ENCODE measurements around the gene COL4A3.

Gene COL4A3

DNA sequence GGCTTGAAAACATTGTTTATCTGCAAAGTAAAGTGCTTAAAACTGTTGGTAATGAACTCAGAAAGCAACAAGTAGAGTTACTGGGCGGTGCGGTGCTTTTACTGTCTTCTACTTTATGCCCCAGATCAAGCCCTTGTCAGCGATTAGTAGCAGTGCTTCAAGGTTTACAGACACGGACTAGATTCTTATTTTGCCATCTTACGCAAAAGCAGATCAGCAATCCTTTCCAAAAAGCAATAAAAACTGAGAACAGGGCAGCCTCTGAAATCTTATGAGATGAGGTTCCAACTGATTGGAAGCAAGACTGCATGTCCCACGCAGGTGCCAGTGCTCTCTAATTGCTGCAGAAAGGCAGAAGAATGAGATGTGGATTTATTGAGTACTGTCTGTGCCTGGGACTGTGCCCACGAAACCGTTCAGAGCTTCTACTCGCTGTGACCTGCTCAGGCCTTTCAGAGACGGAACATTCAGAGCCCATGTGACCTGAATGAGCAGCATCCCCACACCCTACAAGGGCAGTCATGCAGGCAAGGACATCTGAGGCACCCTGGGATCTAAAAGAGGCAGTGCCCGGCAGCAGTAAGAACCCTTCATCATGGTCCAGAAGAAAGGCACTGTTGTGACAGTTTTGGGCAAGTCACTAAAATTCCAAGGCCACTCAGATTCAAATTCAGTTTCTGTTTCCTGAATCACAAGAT, 15.7 kb downstream of the COL4A3 start:
- no peak for TF ChIP-seq MYC (IDR thresholded peaks at IDR 0.05; ENCODE audit: low read depth, low read length)
- no peak for TF ChIP-seq POLR2A (IDR thresholded peaks at IDR 0.05; ENCODE audit: extremely low read depth, insufficient read length)
- TF ChIP-seq, protein P1, sequence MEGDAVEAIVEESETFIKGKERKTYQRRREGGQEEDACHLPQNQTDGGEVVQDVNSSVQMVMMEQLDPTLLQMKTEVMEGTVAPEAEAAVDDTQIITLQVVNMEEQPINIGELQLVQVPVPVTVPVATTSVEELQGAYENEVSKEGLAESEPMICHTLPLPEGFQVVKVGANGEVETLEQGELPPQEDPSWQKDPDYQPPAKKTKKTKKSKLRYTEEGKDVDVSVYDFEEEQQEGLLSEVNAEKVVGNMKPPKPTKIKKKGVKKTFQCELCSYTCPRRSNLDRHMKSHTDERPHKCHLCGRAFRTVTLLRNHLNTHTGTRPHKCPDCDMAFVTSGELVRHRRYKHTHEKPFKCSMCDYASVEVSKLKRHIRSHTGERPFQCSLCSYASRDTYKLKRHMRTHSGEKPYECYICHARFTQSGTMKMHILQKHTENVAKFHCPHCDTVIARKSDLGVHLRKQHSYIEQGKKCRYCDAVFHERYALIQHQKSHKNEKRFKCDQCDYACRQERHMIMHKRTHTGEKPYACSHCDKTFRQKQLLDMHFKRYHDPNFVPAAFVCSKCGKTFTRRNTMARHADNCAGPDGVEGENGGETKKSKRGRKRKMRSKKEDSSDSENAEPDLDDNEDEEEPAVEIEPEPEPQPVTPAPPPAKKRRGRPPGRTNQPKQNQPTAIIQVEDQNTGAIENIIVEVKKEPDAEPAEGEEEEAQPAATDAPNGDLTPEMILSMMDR (IDR thresholded peaks at IDR 0.05; ENCODE audit: low read depth, low read length) = no peak
- TF ChIP-seq, protein P2, sequence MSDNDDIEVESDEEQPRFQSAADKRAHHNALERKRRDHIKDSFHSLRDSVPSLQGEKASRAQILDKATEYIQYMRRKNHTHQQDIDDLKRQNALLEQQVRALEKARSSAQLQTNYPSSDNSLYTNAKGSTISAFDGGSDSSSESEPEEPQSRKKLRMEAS (IDR thresholded peaks at IDR 0.05; ENCODE audit: low read depth, low read length) = no peak
- H3K4me3 ChIP-seq (ENCODE audit: low read depth, low read length) = no peak overlapping the region
- no peak for DNase-seq (ENCODE audit: low read depth)

DNA sequence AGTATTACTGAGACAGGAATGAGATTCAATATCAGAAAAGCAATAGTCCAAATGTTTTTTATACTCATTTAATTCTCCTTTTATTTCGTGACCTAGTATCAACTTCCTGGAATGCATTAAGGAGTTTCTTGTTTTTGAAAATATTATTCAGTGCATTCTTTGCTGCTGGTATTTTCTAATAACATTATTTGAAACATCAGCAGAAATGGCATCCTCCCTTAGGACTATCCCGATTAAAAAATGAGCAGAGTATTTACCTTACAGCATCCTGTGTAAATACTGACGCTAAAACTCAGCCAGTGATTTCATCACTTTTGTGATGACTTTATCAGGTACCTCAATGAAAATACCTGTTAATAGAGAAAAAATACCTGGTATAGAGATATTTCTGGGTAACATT, 16.3 kb downstream of the COL4A3 start:
- TF ChIP-seq, protein P2 (IDR thresholded peaks at IDR 0.05; ENCODE audit: low read depth, low read length) = no peak
- TF ChIP-seq POLR2A (IDR thresholded peaks at IDR 0.05; ENCODE audit: extremely low read depth, insufficient read length) (no peak), MYC (IDR thresholded peaks at IDR 0.05; ENCODE audit: low read depth, low read length) (no peak)
- TF ChIP-seq, protein P1 (IDR thresholded peaks at IDR 0.05; ENCODE audit: low read depth, low read length) = no peak
- DNase-seq (ENCODE audit: low read depth) = no peak
- no peak overlapping the region for H3K4me3 ChIP-seq (ENCODE audit: low read depth, low read length)

DNA sequence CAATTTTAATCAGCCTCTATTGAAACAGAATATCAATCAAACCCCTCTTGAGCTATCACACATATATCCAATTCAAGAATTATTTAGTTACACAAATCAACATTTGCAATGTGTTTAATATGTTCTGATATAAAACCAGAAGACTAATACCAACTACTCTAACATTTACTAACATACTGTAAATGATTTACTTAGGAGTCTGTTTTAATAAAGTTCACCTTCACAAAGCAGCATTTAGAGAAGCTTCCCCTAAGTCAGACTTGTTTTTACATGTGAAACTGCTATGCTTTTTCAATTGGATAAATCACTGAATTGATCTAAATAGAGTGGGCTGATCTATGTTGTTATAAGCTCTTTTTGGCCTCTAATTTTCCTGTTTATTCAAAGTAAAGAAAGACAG, 18.3 kb downstream of the COL4A3 start:
- no peak overlapping the region for H3K4me3 ChIP-seq (ENCODE audit: low read depth, low read length)
- TF ChIP-seq POLR2A (IDR thresholded peaks at IDR 0.05; ENCODE audit: extremely low read depth, insufficient read length) (no peak), MYC (IDR thresholded peaks at IDR 0.05; ENCODE audit: low read depth, low read length) (no peak)
- TF ChIP-seq, protein P1 (IDR thresholded peaks at IDR 0.05; ENCODE audit: low read depth, low read length) = no peak
- TF ChIP-seq, protein P2 (IDR thresholded peaks at IDR 0.05; ENCODE audit: low read depth, low read length) = no peak
- DNase-seq (ENCODE audit: low read depth) = no peak

DNA sequence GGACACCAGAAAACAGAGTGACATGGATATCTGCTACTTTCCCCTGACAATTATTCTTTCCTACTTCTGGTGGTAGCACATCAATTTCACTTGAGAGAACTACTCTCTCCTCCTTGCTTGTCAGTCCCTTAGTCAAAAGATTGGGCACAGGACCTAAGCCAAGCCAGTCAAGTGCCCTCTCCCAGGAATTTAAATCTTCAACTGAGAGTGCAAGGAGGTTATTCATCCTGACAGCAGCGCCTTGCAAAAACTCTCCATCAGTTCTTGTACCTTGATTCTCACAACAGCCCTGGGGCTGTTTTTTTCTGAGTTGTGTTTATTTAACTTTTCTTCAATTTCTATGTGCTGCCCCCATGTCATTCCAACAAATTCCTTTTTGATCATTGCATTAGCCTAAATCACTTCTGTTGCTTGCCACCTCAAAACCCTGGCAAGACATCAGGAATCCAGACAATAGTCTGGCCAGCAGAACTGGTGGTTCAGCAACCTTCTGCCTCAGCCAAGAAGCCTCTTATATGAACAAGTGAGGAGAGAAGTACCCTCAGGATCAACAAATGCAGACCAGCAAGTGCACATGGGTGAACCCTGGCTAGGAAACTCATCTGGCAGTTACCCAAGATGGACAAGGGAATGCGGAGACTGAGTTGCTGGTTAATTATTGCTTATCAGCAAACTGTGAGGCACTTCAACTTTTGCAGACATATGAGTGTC, 19.4 kb downstream of the COL4A3 start:
- TF ChIP-seq MYC (IDR thresholded peaks at IDR 0.05; ENCODE audit: low read depth, low read length) = no peak
- TF ChIP-seq, protein P2 (IDR thresholded peaks at IDR 0.05; ENCODE audit: low read depth, low read length) = no peak
- TF ChIP-seq, protein P1 (IDR thresholded peaks at IDR 0.05; ENCODE audit: low read depth, low read length) = no peak
- no peak for TF ChIP-seq POLR2A (IDR thresholded peaks at IDR 0.05; ENCODE audit: extremely low read depth, insufficient read length)
- DNase-seq (ENCODE audit: low read depth) = no peak
- no peak overlapping the region for H3K4me3 ChIP-seq (ENCODE audit: low read depth, low read length)

DNA sequence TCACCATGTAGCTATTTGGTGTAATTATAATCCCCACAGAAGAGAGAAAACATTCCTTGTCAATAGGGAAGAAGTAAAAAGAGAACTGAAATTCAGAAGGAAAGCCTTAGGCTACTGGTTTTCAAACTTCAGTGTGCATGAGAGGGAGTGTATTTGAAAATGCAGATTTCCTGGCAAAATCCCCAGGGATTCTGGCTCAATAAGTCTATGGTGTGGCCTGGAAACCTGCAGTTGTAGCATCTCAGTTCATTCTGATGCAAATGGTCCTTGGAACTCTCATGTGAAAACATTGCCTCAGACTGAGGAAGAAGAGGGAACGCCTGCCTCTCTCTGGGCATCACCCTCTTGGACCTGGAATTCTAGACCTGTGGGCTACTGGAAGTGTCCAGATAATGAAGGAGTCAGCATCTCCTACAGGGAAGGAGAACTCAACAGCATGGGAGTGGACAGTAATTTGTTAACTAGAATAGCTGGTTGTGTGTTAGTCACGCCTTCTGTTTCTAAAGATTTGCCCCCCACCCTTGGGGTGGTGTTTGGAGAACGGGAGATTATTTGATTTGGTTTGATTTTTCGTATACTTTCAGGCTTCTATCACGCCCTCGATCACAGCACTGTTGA, 21.3 kb downstream of the COL4A3 start:
- TF ChIP-seq, protein P2 (IDR thresholded peaks at IDR 0.05; ENCODE audit: low read depth, low read length) = no peak
- TF ChIP-seq POLR2A (IDR thresholded peaks at IDR 0.05; ENCODE audit: extremely low read depth, insufficient read length) = no peak
- TF ChIP-seq, protein P1 (IDR thresholded peaks at IDR 0.05; ENCODE audit: low read depth, low read length) = no peak
- no peak for TF ChIP-seq MYC (IDR thresholded peaks at IDR 0.05; ENCODE audit: low read depth, low read length)
- no peak for DNase-seq (ENCODE audit: low read depth)
- H3K4me3 ChIP-seq (ENCODE audit: low read depth, low read length) = no peak overlapping the region
